Dermis blood vessel endothelial cell (primary cell): Measurements from ENCODE around the gene REPS2. TPM values are rescaled to one million over a fixed set of nuclear protein-coding genes. Genes with fewer than 3 reads are reported as not detected.

Experiments
- DNase-seq: peaks from one replicate; pipeline ENCODE4 v3.0.0; 2010
- total RNA-seq: library from RNA; depleted of rRNA; stranded (reverse); fragments of >200 nt; gene quantifications from 2 replicates; pipeline ENCODE4 v1.2.3, GENCODE V29; 2014

Gene REPS2
- total RNA-seq, 1 donor from 2014 or later: 6.5 TPM

- DNase-seq: no peak
Observed at GRCh38 chrX:17005712-17006368, 59.4 kb downstream of the REPS2 start.

- peak; percentile 52 for DNase-seq
Observed at GRCh38 chrX:17007134-17007768, 60.8 kb downstream of the REPS2 start.

- peak; percentile 54 for DNase-seq
Observed at GRCh38 chrX:17009856-17010625, 63.6 kb downstream of the REPS2 start.

- DNase-seq: no peak
Observed at GRCh38 chrX:17012465-17012864, 66.0 kb downstream of the REPS2 start.

GRCh38 chrX:17014216-17014615 lies 67.8 kb downstream of the REPS2 start:
- DNase-seq: no peak

- no peak for DNase-seq
Observed at GRCh38 chrX:17017134-17017533, 70.7 kb downstream of the REPS2 start.

- DNase-seq: no peak
Observed at GRCh38 chrX:17020356-17020755, 73.9 kb downstream of the REPS2 start.

GRCh38 chrX:17020851-17021821 lies 74.7 kb downstream of the REPS2 start:
- DNase-seq: no peak

- peak; percentile 30 for DNase-seq
Observed at GRCh38 chrX:17021851-17022604, 75.6 kb downstream of the REPS2 start.

GRCh38 chrX:17023661-17024060 lies 77.2 kb downstream of the REPS2 start:
- DNase-seq: no peak

- peak; percentile 2 for DNase-seq
Observed at GRCh38 chrX:17024886-17025285, 78.4 kb downstream of the REPS2 start.

- DNase-seq: no peak
Observed at GRCh38 chrX:17025621-17026302, 79.3 kb downstream of the REPS2 start.

GRCh38 chrX:17027931-17028330 lies 81.5 kb downstream of the REPS2 start:
- no peak for DNase-seq

- DNase-seq: peak; percentile 9
Observed at GRCh38 chrX:17028356-17028755, 81.9 kb downstream of the REPS2 start.

GRCh38 chrX:17030092-17030491 lies 83.6 kb downstream of the REPS2 start:
- DNase-seq: no peak

GRCh38 chrX:17030580-17031270 lies 84.3 kb downstream of the REPS2 start:
- no peak for DNase-seq

GRCh38 chrX:17031827-17032226 lies 85.4 kb downstream of the REPS2 start:
- no peak for DNase-seq

- peak; percentile 42 for DNase-seq
Observed at GRCh38 chrX:17032351-17032750, 85.9 kb downstream of the REPS2 start.

GRCh38 chrX:17033225-17033624 lies 86.8 kb downstream of the REPS2 start:
- no peak for DNase-seq

- DNase-seq: no peak
Observed at GRCh38 chrX:17035111-17035510, 88.7 kb downstream of the REPS2 start.
